Measurements from ENCODE around the gene TXNIP.

TXNIP gene

DNA sequence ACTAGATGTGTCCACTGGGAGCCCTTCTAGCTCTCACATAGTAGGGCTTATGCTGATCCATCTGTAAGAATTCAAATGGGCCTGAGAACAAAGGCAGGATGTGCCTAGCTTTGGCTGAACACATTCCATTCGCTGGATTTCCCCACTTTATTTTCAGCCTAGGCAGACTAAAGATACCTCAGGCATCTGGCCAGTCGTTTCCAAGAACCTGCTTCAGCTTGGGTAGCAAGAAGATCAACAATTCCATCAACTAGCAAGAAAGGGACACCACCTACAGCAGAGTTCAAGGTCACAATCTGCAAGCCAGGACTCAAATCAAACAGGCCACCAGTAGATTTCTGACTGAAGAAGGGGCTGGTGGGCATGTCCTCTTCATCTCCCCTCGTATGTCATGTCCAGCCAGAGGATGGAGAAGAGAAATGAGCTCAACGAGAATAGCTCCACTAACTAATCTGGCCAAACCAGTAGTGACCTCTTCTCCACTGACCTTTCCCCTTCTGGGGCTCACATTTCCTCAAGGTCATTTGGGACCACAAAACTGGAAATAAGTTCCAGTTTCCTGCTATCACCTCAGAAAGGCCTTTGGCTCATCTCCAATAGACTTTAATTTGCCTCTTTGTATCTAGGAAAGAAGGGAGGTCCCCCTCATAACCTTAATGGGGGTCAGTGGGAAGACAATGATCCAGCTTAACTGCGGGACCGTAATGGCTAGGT is 14.2 kb downstream of the TXNIP start:
- Mint-ChIP-seq H3K9me3 (no peaks in the 10 kb centered on the region), H3K27ac (peak overlapping the region; percentile 91), H3K4me3 (no peak overlapping the region), H3K36me3 (no peaks in the 10 kb centered on the region), H3K27me3 (no peaks in the 10 kb centered on the region), H3K4me1 (no peaks in the 10 kb centered on the region)

DNA sequence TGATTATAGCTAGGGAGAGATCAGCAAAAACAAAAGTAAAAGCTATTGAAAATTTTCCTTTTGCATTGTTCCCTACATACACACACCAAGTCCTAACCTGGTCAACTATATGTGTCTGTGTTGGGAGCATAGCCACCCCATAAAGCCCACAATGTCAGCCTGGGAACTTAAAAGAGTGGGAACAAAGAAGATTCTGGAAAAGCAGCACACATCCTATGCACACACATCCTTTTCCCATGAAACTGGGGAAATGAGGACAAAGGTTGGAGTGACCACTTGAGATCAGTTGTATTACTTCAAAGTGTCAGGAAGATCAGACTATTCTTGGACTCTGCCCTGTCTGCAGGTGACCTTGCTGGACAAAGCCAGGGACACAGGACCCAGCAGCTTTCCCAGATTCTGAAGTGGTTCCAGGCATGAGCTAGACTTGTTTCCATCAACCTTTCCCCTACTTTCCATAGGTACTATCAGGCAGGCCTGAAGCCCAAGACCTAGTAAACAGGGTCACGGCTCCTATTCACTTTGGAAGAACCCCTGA is 15.9 kb downstream of the TXNIP start:
- Mint-ChIP-seq H3K4me3 (no peak overlapping the region), H3K4me1 (no peaks in the 10 kb centered on the region), H3K36me3 (no peaks in the 10 kb centered on the region), H3K27ac (no peak overlapping the region), H3K9me3 (no peaks in the 10 kb centered on the region), H3K27me3 (no peaks in the 10 kb centered on the region)

DNA sequence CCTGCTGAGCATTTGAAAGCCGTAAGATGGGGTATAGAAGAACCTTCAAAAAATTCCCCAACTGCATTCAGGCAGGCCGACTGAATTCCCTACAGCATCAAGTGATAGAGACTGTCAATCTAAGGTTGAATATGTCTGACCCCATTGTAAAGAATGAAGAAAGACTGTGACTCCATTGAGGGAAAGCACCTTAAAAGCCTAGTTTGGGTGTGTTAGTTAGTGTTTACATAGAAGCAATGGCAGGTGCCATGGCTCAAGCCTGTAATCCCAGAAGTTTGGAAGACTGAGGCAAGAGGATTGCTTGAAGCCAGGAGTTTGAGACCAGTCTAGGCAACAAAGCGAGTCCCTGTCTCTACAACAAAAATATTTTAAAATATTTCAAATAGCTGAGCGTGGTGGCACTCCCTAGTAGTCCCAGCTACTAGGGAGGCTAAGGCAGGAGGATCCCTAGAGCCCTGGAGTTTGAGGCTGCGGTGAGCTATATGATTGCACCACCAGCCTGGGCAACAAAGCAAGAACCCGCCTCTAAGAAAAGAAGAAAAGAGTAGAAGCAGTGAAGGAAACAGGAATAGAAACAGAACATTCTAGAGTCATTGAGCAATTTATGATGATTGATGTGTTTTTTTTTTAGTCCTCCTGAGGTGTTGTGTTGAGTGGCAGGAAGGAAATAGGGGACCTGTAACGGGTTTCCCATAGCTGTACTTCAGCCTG is 16.5 kb downstream of the TXNIP start:
- H3K36me3 Mint-ChIP-seq, result no peaks in the 10 kb centered on the region
- no peaks in the 10 kb centered on the region for H3K9me3 Mint-ChIP-seq

DNA sequence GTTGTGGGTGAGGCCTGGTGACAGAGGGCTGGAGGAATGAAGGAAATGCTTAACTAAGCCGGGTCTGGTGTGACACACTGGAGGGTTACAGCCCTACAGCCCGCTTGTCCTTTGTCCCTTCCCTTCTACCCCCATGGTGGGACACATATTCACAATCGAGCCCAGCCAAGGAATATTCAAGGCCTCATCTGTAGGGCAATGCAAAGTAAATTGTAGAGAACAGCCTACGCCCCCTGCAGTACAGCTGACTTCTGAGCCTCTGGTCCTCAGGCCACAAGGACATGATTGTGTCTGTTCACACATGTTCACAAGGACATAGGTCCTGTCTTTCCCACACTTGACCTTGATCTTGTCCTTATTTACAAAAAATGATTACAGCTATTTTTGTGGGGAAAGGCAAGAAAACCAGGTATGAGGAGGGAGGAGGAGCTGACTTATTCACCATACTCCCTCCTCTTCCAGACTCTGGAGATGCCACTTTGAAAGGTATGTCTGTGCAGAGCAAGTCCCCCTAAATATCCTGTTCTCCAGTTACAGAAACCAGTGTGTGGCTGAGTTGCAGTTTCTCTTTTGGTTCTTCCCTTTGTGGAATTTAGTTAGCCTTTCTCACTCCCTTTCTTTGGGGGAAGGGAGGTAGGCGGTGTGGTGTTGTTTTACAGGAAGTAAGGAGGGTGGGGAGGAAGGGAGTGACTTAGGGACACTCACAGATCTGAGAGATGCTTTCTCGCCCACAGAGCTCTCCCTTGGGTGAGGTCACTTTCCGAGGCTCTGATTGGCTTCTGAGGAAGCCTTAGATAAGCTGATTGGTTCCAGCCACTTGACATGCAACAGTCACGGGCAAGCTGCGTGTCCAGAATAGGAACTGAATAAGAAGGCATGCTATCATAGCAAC is 17.3 kb downstream of the TXNIP start:
- Mint-ChIP-seq H3K9me3 (no peaks in the 10 kb centered on the region), H3K36me3 (no peaks in the 10 kb centered on the region), H3K4me3 (no peak overlapping the region), H3K27me3 (no peaks in the 10 kb centered on the region), H3K4me1 (peaks cover 14% of the 10 kb centered on the region), H3K27ac (no peak overlapping the region)

More for the DNA sequence above, 16.5 kb downstream of the TXNIP start:
- H3K4me3 Mint-ChIP-seq, result no peak overlapping the region
- H3K27ac Mint-ChIP-seq, result no peak overlapping the region
- H3K4me1 Mint-ChIP-seq, result peaks cover 6% of the 10 kb centered on the region
- H3K27me3 Mint-ChIP-seq, result no peaks in the 10 kb centered on the region

DNA sequence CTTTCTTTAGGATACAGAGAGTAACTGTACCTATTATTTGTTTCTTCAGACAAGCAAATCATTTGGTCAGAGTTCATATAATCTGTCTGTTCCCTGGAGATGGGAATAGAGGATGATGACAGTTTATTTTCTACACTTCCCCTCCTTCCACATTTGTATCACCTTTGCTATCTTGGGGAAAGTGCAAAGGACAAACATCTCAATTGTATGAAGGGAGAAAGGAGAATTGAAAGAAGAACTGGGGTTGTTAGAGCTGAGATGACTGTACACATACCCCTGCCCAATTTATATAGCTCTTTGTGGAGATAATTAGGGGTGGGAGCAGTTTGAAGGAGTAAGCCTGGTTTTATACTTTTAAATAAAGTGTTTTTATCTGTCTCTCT is 17.9 kb downstream of the TXNIP start:
- H3K9me3 Mint-ChIP-seq, result no peaks in the 10 kb centered on the region
- H3K4me1 Mint-ChIP-seq, result peaks cover 17% of the 10 kb centered on the region
- H3K36me3 Mint-ChIP-seq, result no peaks in the 10 kb centered on the region
- H3K4me3 Mint-ChIP-seq, result no peak overlapping the region
- no peaks in the 10 kb centered on the region for H3K27me3 Mint-ChIP-seq
- H3K27ac Mint-ChIP-seq, result no peak overlapping the region

DNA sequence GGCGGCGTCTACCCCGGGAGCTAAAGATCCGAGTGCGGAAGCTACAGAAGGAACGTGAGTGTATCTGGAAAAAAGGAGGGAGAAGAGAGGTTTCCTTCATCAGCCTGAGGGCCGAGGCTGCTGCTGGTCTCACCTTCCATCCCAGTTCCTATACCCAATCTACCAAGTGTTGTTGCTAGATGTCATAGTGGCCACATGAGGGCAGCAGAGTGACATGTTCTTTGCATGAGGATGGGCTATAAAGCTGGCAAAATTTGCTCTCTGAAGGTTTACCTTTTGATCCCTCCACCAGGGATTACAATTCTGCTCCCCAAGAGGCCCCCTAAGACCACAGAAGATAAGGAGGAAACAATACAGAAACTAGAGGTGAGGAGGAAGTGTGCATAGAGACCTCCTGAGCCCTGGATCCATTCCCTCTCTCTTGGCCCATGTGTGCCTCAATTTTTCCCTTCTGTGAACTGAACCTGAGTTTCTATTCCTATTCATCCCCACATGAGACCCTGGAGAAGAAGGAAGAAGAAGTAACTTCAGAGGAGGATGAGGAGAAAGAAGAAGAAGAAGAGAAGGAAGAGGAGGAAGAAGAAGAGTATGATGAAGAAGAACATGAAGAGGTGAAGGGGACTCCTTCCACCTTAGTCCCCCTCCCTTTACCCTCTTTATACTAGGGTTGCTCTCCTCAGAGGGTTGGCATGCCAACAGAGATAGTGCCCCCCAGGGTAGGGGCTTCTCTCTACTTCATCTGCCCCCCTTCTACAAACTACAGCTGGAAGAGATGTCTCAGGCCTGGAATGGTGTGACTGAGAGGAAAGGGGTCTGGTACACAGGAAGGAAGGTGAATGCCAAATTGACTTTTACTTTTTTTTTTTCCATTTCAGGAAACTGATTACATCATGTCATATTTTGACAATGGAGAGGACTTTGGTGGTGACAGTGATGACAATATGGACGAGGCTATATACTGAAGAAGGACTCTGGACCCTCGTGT is 18.6 kb downstream of the TXNIP start:
- Mint-ChIP-seq H3K4me3 (no peak overlapping the region), H3K27ac (no peak overlapping the region), H3K9me3 (no peaks in the 10 kb centered on the region), H3K27me3 (no peaks in the 10 kb centered on the region), H3K4me1 (peaks cover 24% of the 10 kb centered on the region), H3K36me3 (no peaks in the 10 kb centered on the region)

DNA sequence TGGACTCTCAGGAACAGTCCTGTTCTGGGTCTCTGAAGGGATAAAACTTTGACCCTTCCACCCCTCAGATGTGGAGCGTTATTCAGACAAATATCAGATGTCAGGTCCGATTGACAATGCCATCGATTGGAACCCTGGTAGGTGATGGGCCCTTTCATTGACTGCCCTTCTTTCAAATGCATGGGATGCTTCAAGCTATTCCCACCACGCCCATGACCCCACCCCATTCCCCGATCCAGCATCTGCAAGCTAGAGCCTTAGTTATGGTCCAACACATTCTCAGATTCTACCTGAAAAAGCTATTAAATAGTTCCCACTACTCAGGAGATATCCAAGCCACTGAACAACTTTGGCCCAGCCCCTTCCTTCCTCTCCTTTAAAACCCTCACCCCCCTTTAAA is 19.4 kb downstream of the TXNIP start:
- Mint-ChIP-seq H3K27ac (no peak overlapping the region), H3K9me3 (no peaks in the 10 kb centered on the region), H3K36me3 (no peaks in the 10 kb centered on the region), H3K4me1 (peaks cover 27% of the 10 kb centered on the region), H3K4me3 (no peak overlapping the region), H3K27me3 (no peaks in the 10 kb centered on the region)

DNA sequence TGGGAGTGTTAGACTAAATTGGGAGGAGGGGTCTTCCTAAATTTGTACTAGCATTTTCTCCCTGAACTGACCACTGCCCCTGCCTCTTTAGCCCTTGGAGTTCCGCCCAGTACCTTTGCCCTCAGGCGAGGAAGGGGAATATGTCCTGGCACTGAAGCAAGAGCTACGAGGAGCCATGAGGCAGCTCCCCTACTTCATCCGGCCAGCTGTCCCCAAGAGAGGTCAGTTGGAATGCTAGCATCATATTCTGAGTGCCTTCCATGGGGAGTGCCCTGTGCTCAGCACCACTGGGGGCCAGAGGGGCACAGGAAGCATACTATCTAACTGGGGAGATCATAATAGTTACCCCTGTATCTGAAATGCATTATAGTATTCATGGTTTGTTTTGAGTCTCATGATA is 21.2 kb downstream of the TXNIP start:
- Mint-ChIP-seq H3K36me3 (no peaks in the 10 kb centered on the region), H3K27ac (peak overlapping the region; percentile 76), H3K27me3 (no peaks in the 10 kb centered on the region), H3K4me3 (no peak overlapping the region), H3K9me3 (no peaks in the 10 kb centered on the region), H3K4me1 (peaks cover 32% of the 10 kb centered on the region)

DNA sequence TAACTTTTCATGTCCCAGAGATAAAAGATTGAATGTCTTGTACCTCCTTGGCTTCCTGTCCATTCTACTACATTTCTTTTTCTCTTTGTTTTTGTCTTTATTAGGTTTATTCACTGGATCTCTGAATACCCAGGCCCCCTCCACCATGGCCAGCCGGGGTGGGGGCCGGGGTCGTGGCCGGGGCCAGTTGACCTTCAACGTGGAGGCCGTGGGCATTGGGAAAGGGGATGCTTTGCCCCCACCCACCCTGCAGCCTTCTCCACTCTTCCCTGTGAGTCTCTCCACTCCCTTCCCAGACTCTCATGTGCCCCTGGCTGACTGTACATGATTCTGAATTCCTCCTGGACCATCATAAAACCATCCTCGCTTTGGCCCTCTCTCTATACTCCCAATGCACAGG is 21.7 kb downstream of the TXNIP start:
- H3K27me3 Mint-ChIP-seq, result no peaks in the 10 kb centered on the region
- H3K9me3 Mint-ChIP-seq, result no peaks in the 10 kb centered on the region
- peaks cover 35% of the 10 kb centered on the region for H3K4me1 Mint-ChIP-seq
- H3K36me3 Mint-ChIP-seq, result peaks cover 1% of the 10 kb centered on the region
- peak overlapping the region; percentile 59 for H3K27ac Mint-ChIP-seq
- H3K4me3 Mint-ChIP-seq, result no peak overlapping the region

DNA sequence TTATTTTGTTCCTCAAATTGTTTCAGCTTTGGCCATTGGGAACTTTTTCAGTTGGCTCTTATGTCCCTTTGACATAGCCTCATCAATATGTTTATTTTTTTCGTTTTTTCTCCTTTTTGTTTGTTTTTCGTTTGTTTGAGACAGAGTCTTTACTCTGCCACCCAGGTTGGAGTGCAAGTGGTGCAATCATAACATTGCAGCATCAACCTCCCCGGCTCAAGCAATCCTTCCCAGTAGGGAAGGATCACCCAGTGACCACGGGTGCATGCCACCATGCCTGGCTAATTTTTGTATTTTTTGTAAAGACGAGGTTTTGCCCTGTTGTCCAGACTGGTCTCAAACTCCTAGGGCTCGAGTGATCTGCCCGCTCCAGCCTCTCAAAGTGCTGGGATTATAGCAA is 23.8 kb downstream of the TXNIP start:
- Mint-ChIP-seq H3K4me3 (no peak overlapping the region), H3K27me3 (no peaks in the 10 kb centered on the region), H3K9me3 (peaks cover 2% of the 10 kb centered on the region), H3K27ac (no peak overlapping the region), H3K4me1 (peaks cover 51% of the 10 kb centered on the region), H3K36me3 (peaks cover 7% of the 10 kb centered on the region)

DNA sequence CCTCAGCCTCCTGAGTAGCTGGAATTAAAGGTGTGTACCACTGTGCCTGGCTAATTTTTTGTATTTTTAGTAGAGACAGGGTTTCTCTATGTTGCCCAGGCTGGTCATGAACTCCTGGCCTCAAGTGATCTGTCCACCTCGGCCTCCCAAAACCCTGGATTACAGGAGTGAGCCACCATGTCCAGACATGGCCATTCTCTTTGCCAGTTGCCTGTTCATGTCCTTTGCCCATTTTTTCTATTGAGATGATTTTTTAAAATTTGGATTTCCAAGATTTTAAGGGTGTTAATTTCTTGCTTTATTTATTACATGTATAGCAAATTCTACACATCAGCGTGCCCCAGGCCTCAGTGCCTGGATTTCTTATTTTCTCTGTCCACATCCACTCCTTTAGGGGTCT is 29.1 kb downstream of the TXNIP start:
- Mint-ChIP-seq H3K27me3 (no peaks in the 10 kb centered on the region), H3K9me3 (peaks cover 5% of the 10 kb centered on the region), H3K4me3 (peak overlapping the region; percentile 47), H3K36me3 (peaks cover 10% of the 10 kb centered on the region), H3K4me1 (peaks cover 56% of the 10 kb centered on the region), H3K27ac (no peak overlapping the region)

DNA sequence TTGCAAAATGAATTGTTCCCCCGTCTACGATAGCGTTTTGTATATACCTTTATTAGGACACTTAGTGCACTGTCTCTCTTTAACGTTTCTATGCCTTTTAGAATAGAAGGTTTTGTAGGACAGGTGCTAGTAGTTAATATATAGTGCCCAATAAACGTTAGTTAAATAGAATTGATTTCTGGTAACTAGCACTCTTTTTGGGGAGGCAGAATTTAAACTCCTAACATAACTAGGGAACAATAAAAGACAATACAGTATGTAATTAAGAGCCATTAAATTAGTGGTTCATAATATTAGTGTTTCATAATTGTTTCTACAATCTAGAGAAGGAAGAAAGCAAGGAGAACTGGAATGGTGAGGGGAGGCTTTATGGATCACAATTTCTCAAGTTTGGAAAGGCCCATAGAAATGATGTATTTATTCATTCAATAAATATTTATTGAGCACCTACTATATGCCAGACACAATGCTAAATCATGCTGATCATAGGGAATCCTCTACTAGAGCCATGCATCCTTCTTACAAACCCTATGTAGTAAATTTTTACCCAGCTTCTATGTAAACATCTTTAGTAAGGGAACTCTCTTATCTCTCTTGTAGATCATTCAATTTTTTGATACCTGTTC is 31.1 kb downstream of the TXNIP start:
- peaks cover 10% of the 10 kb centered on the region for H3K36me3 Mint-ChIP-seq
- peaks cover 61% of the 10 kb centered on the region for H3K4me1 Mint-ChIP-seq
- peak overlapping the region; percentile 92 for H3K4me3 Mint-ChIP-seq
- H3K27me3 Mint-ChIP-seq, result no peaks in the 10 kb centered on the region
- H3K27ac Mint-ChIP-seq, result peak overlapping the region; percentile 73
- H3K9me3 Mint-ChIP-seq, result peaks cover 5% of the 10 kb centered on the region

DNA sequence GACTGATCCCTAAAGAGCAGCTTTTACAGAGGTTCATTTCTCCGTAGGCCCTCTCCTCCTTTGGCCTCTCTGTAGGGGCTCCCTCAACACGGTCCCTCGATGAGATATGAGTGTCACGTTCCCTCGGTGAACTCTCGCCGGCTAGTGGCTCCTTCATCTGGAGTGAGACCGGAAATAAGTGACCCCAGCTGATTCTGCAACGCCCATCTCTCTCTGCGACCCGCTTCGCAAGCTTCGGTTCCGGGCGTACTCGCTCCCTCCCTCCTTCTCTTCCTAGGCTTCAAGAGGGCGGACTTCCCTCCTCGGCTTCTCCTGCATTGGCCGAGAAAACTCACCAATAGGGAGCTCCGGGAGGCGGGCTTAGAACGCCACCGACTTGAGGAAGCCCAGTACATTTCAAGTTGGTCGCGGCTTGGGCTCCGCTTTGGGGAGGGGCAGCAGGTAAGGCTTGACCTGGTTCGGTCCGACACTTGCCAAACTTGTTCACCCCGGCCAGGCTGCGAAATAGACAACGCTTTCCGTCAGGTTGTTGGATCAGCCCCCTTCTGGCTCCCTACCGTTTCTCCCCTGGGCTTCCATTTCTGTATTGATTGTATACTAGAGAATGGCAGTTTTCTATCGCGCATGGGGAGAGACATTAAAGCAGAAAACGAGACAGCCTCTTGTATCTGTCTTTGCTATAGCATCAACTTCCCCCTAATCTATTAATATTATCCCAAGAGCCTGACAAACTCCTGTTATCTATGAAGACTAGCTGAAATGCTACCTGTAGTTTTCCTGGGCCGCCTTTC is 31.9 kb downstream of the TXNIP start, which contains the start of the genes ANKRD34A and POLR3GL:
Gene ANKRD34A, minus strand, starts transcription at position 248 of the 791 bp plus-strand sequence. CDS start 2,816 bp downstream, outside the sequence.
Gene POLR3GL, plus strand, starts transcription at position 363 of the 791 bp plus-strand sequence. CDS start 10,176 bp downstream, outside the sequence.
- Mint-ChIP-seq H3K36me3 (peaks cover 9% of the 10 kb centered on the region), H3K4me3 (peak within 1 kb of the TSS; percentile 92), H3K4me1 (peaks cover 63% of the 10 kb centered on the region), H3K9me3 (peaks cover 5% of the 10 kb centered on the region), H3K27me3 (no peaks in the 10 kb centered on the region), H3K27ac (peak within 1 kb of the TSS; percentile 95)

Data from activated naive CD4-positive, alpha-beta T cell treated with anti-CD3 and anti-CD28 coated beads, Interleukin-2, amount 50 U/mL, for 24 hours (primary cell).